ENCODE measurements around the gene HEXIM2. TPM values are rescaled to one million over a fixed set of nuclear protein-coding genes. Genes with fewer than 3 reads are reported as not detected.
A peak's percentile ranks its signal among the peaks of the same experiment; 100 is the strongest.

HEXIM2 gene
- total RNA-seq, 1 experiment from 2014 or later: 11.9 TPM

DNA sequence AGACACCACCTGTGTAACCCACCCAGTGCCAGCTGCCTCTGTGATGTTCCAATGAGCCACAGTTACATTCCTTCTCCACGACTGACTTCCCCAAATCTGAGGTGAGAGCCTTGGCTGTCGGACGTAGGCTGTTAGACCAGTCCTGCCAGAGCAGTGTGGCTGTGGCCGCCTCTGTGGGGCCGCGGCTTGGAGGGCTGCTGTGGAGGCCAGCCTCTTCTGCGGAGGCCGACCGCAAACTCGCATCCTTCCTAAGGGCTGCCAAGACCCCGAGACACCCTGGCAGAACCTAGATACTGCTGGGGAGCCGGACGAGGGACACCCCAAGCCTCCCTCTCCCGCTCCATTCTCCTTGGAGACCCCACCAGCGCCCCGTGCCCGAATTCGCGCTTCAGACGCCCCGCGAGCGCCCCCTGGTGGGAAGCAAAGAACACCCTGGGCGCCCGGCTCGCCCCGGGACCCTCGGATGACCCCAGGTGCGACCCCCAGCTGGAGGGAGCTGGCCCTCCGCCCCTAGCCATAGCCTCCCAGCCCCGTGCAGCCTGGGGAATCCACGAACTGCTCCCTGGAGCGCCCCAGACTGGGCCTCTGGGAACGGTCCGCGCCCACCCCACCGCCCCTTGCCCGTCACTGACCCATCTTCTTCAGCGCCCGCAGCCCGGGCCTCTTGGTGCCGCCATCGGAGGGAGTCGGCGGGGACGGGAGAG, 29.9 kb upstream of the HEXIM2 start:
- Mint-ChIP-seq H3K4me3 (peak overlapping the region; percentile 66), H3K27ac (no peak overlapping the region), H3K36me3 (no peaks in the 10 kb centered on the region), H3K4me1 (peaks cover 25% of the 10 kb centered on the region), H3K27me3 (ENCODE audit: low read depth) (no peaks in the 10 kb centered on the region; the same call in 1 of the 2 replicates), H3K9me3 (no peaks in the 10 kb centered on the region)
- CTCF ChIA-PET: interaction anchor here (0.7 to 7.6 kb wide), 9 partner anchors 11 to 211 kb away, joined by 3 to 531 read pairs (median 6); partner anchors contain the start of gene HEXIM1
- POLR2A ChIA-PET: interaction anchor here (1.0 kb wide), 1 partner anchor 17 kb away, joined by 3 read pairs; the partner anchor contains the start of gene HEXIM1
- peak; percentile 79 for DNase-seq (ENCODE audit: low spot score)
- peak; percentile 13 for ATAC-seq
- TF ChIP-seq ZNF671 (CRISPR knock-in tag; IDR thresholded peaks at IDR 0.05) (no peak), OVOL2 (CRISPR knock-in tag; IDR thresholded peaks at IDR 0.05; ENCODE audit: borderline replicate concordance) (no peak), ZNF317 (CRISPR knock-in tag; IDR thresholded peaks at IDR 0.05; ENCODE audit: borderline replicate concordance, low read depth) (no peak), NFATC4 (CRISPR knock-in tag; IDR thresholded peaks at IDR 0.05) (no peak), ESRRA (CRISPR knock-in tag; IDR thresholded peaks at IDR 0.05; ENCODE audit: borderline replicate concordance) (no peak), ZNF263 (CRISPR knock-in tag; IDR thresholded peaks at IDR 0.05; ENCODE audit: low read depth) (peak; percentile 29), ZBTB21 (CRISPR knock-in tag; IDR thresholded peaks at IDR 0.05; ENCODE audit: borderline replicate concordance) (no peak), ZNF138 (CRISPR knock-in tag; conservative IDR thresholded peaks at IDR 0.05) (no peak), GTF2I (CRISPR knock-in tag; conservative IDR thresholded peaks at IDR 0.05) (peak; percentile 88), ZNF219 (CRISPR knock-in tag; IDR thresholded peaks at IDR 0.05; ENCODE audit: borderline replicate concordance) (no peak), ELF4 (CRISPR knock-in tag; IDR thresholded peaks at IDR 0.05; ENCODE audit: low read depth) (no peak), CBFB (CRISPR knock-in tag; IDR thresholded peaks at IDR 0.05; ENCODE audit: low read depth) (no peak), IRF2 (CRISPR knock-in tag; IDR thresholded peaks at IDR 0.05; ENCODE audit: borderline replicate concordance, low read depth) (no peak), NR1H2 (CRISPR knock-in tag; IDR thresholded peaks at IDR 0.05) (no peak)
- TF ChIP-seq, protein P1, sequence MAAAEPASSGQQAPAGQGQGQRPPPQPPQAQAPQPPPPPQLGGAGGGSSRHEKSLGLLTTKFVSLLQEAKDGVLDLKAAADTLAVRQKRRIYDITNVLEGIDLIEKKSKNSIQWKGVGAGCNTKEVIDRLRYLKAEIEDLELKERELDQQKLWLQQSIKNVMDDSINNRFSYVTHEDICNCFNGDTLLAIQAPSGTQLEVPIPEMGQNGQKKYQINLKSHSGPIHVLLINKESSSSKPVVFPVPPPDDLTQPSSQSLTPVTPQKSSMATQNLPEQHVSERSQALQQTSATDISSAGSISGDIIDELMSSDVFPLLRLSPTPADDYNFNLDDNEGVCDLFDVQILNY (CRISPR knock-in tag; IDR thresholded peaks at IDR 0.05): no peak
- TF ChIP-seq, protein P2, sequence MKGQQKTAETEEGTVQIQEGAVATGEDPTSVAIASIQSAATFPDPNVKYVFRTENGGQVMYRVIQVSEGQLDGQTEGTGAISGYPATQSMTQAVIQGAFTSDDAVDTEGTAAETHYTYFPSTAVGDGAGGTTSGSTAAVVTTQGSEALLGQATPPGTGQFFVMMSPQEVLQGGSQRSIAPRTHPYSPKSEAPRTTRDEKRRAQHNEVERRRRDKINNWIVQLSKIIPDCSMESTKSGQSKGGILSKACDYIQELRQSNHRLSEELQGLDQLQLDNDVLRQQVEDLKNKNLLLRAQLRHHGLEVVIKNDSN (CRISPR knock-in tag; IDR thresholded peaks at IDR 0.05): no peak
- TF ChIP-seq, protein P3, sequence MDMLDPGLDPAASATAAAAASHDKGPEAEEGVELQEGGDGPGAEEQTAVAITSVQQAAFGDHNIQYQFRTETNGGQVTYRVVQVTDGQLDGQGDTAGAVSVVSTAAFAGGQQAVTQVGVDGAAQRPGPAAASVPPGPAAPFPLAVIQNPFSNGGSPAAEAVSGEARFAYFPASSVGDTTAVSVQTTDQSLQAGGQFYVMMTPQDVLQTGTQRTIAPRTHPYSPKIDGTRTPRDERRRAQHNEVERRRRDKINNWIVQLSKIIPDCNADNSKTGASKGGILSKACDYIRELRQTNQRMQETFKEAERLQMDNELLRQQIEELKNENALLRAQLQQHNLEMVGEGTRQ (CRISPR knock-in tag; IDR thresholded peaks at IDR 0.05): no peak
- TF ChIP-seq, protein P4, sequence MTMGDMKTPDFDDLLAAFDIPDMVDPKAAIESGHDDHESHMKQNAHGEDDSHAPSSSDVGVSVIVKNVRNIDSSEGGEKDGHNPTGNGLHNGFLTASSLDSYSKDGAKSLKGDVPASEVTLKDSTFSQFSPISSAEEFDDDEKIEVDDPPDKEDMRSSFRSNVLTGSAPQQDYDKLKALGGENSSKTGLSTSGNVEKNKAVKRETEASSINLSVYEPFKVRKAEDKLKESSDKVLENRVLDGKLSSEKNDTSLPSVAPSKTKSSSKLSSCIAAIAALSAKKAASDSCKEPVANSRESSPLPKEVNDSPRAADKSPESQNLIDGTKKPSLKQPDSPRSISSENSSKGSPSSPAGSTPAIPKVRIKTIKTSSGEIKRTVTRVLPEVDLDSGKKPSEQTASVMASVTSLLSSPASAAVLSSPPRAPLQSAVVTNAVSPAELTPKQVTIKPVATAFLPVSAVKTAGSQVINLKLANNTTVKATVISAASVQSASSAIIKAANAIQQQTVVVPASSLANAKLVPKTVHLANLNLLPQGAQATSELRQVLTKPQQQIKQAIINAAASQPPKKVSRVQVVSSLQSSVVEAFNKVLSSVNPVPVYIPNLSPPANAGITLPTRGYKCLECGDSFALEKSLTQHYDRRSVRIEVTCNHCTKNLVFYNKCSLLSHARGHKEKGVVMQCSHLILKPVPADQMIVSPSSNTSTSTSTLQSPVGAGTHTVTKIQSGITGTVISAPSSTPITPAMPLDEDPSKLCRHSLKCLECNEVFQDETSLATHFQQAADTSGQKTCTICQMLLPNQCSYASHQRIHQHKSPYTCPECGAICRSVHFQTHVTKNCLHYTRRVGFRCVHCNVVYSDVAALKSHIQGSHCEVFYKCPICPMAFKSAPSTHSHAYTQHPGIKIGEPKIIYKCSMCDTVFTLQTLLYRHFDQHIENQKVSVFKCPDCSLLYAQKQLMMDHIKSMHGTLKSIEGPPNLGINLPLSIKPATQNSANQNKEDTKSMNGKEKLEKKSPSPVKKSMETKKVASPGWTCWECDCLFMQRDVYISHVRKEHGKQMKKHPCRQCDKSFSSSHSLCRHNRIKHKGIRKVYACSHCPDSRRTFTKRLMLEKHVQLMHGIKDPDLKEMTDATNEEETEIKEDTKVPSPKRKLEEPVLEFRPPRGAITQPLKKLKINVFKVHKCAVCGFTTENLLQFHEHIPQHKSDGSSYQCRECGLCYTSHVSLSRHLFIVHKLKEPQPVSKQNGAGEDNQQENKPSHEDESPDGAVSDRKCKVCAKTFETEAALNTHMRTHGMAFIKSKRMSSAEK (CRISPR knock-in tag; IDR thresholded peaks at IDR 0.05; ENCODE audit: borderline replicate concordance): no peak
- TF ChIP-seq, protein P5, sequence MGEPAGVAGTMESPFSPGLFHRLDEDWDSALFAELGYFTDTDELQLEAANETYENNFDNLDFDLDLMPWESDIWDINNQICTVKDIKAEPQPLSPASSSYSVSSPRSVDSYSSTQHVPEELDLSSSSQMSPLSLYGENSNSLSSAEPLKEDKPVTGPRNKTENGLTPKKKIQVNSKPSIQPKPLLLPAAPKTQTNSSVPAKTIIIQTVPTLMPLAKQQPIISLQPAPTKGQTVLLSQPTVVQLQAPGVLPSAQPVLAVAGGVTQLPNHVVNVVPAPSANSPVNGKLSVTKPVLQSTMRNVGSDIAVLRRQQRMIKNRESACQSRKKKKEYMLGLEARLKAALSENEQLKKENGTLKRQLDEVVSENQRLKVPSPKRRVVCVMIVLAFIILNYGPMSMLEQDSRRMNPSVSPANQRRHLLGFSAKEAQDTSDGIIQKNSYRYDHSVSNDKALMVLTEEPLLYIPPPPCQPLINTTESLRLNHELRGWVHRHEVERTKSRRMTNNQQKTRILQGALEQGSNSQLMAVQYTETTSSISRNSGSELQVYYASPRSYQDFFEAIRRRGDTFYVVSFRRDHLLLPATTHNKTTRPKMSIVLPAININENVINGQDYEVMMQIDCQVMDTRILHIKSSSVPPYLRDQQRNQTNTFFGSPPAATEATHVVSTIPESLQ (CRISPR knock-in tag; IDR thresholded peaks at IDR 0.05): no peak
- TF ChIP-seq, protein P6, sequence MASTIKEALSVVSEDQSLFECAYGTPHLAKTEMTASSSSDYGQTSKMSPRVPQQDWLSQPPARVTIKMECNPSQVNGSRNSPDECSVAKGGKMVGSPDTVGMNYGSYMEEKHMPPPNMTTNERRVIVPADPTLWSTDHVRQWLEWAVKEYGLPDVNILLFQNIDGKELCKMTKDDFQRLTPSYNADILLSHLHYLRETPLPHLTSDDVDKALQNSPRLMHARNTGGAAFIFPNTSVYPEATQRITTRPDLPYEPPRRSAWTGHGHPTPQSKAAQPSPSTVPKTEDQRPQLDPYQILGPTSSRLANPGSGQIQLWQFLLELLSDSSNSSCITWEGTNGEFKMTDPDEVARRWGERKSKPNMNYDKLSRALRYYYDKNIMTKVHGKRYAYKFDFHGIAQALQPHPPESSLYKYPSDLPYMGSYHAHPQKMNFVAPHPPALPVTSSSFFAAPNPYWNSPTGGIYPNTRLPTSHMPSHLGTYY (CRISPR knock-in tag; IDR thresholded peaks at IDR 0.05): no peak
- TF ChIP-seq, protein P7, sequence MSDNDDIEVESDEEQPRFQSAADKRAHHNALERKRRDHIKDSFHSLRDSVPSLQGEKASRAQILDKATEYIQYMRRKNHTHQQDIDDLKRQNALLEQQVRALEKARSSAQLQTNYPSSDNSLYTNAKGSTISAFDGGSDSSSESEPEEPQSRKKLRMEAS (CRISPR knock-in tag; IDR thresholded peaks at IDR 0.05): no peak
- TF ChIP-seq, protein P8, sequence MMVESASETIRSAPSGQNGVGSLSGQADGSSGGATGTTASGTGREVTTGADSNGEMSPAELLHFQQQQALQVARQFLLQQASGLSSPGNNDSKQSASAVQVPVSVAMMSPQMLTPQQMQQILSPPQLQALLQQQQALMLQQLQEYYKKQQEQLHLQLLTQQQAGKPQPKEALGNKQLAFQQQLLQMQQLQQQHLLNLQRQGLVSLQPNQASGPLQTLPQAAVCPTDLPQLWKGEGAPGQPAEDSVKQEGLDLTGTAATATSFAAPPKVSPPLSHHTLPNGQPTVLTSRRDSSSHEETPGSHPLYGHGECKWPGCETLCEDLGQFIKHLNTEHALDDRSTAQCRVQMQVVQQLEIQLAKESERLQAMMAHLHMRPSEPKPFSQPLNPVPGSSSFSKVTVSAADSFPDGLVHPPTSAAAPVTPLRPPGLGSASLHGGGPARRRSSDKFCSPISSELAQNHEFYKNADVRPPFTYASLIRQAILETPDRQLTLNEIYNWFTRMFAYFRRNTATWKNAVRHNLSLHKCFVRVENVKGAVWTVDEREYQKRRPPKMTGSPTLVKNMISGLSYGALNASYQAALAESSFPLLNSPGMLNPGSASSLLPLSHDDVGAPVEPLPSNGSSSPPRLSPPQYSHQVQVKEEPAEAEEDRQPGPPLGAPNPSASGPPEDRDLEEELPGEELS (CRISPR knock-in tag; IDR thresholded peaks at IDR 0.05): no peak
- TF ChIP-seq, protein P9, sequence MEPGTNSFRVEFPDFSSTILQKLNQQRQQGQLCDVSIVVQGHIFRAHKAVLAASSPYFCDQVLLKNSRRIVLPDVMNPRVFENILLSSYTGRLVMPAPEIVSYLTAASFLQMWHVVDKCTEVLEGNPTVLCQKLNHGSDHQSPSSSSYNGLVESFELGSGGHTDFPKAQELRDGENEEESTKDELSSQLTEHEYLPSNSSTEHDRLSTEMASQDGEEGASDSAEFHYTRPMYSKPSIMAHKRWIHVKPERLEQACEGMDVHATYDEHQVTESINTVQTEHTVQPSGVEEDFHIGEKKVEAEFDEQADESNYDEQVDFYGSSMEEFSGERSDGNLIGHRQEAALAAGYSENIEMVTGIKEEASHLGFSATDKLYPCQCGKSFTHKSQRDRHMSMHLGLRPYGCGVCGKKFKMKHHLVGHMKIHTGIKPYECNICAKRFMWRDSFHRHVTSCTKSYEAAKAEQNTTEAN (CRISPR knock-in tag; IDR thresholded peaks at IDR 0.05): no peak

Measured in WTC11 (cell line).